GM20000 (cell line): ENCODE results near the gene ANK2.

Experiments
- DNase-seq: peaks from one replicate; pipeline ENCODE4 v3.0.0; 2012; ENCODE audit warnings: low spot score
- CTCF ChIP-seq: IDR thresholded peaks from 2 replicates; pipeline ENCODE4 v1.5.1; 2012; ENCODE audit warnings: mild to moderate bottlenecking, control low read depth; ENCODE audit errors: extremely low read depth, missing control alignments

ANK2 gene

DNA sequence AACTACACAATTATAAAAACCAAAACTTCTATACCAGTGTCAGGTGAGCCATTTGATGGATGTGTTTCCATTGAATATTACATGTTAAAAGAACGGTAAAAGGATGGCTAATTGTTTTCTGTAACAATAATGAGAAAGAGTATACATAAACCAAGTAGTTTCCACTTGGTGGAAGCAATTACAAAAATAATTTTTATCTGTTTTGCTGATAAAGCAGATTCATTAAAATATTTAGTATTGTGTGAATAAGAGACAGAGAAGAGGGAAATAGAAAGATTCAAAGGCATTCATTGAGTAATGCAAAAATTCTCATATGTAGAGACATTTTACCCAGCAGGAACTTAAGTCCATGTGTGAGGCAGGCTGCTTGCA lies 95.7 kb downstream of the ANK2 start:
- DNase-seq = no peak
- TF ChIP-seq CTCF = no peak

DNA sequence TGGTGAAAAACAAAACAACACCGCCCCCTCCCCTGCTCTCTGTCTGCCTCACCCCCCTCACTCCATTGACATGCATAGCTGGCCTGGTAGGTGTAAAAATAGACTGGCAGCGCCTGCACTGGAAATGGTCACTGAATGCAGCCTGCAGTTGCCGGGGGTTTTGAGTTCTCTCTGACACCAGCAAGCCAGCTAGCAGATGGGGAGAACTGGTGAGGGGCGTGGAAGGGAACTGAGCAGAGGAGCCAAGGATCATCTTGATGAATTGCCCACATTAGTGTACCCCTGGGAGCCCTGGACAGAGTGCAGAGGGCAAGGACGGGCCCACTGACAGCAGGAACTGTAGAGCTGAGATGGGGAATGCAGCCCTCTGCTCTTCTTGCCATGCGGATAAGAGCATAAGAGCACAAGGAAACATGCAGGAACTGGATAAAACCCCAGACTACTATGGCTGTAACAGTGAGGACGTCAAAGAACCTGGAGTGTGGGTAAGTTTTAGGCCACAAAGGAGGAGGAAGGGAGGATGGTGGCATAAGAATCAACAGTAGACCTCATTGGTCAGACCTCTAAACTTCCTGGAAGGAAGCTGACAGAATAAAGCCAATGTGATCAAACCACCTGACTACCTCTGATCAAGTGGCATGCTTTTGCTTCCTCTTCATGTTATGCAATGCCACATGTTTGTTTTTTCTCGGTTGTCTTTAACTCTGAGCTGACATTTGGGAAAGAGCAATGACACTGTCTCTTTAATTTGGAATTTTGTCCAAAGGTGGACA lies 96.3 kb downstream of the ANK2 start:
- DNase-seq = no peak
- TF ChIP-seq CTCF = no peak

DNA sequence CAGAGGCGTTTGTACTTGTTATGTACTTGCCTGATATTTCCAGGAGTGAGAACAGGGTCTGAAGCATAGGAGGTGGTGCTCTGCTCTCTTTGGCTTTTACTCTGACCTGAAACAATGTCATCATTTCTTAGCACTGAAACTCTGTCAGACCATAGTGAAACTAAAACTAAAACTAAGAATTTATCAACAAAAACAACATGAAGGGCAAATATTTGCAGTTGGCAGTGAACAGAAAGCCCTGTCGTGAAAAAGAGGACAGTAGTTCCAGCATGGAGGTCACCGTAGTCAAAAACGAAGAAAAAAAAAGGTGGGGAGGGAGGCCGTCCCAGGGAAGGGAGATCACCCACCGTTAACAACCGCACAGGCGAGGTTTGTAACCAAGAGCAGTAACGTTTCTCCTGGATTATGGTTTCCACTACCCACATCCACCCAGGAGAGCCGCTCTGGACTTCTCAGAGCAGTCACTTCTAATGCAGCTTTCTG lies 97.5 kb downstream of the ANK2 start:
- no peak for TF ChIP-seq CTCF
- DNase-seq = peak; percentile 31

- no peak for TF ChIP-seq CTCF
- no peak for DNase-seq
Observed at GRCh38 chr4:113147498-113148111, 98.2 kb downstream of the ANK2 start.

DNA sequence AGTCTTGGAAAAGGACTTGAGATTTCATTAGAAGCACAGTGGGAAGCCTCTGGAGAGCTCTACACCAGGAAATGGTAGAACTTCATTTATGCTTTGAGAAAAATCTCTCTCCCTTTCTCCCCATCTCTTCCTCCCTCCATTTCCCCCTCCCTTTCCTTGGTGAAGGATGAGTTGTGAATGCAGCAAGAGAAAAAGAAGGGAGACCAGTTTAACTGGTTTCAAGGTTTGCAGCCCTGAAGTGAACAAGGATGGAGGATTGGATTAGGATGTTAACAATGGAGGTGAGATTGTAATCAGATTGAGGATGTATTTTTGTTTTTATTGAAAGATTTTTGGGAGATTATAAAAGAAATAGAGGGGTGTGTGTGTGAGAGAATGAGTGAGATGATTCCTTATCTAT lies 99.5 kb downstream of the ANK2 start:
- TF ChIP-seq CTCF = no peak
- no peak for DNase-seq

- no peak for TF ChIP-seq CTCF
- no peak for DNase-seq
Observed at GRCh38 chr4:113153529-113154101, 104.2 kb downstream of the ANK2 start.

GRCh38 chr4:113154281-113154680 lies 104.8 kb downstream of the ANK2 start:
- no peak for DNase-seq
- TF ChIP-seq CTCF = no peak
